Activated CD4-positive, alpha-beta T cell treated with anti-CD3 and anti-CD28 coated beads for 24 hours (primary cell): Measurements from ENCODE around the gene GEMIN2.
"Not testable (repeated sequence)": the region's sequence is repeated elsewhere in the genome, so short reads cannot be mapped to it uniquely, and the experiment has no call there.

Source experiments
- DNase-seq, 2 donors: peaks; one replicate each; pipeline ENCODE4 v3.0.0-alpha.2; 2020; ENCODE audit warnings: low read depth in 2 of 2

The GEMIN2 gene

DNA sequence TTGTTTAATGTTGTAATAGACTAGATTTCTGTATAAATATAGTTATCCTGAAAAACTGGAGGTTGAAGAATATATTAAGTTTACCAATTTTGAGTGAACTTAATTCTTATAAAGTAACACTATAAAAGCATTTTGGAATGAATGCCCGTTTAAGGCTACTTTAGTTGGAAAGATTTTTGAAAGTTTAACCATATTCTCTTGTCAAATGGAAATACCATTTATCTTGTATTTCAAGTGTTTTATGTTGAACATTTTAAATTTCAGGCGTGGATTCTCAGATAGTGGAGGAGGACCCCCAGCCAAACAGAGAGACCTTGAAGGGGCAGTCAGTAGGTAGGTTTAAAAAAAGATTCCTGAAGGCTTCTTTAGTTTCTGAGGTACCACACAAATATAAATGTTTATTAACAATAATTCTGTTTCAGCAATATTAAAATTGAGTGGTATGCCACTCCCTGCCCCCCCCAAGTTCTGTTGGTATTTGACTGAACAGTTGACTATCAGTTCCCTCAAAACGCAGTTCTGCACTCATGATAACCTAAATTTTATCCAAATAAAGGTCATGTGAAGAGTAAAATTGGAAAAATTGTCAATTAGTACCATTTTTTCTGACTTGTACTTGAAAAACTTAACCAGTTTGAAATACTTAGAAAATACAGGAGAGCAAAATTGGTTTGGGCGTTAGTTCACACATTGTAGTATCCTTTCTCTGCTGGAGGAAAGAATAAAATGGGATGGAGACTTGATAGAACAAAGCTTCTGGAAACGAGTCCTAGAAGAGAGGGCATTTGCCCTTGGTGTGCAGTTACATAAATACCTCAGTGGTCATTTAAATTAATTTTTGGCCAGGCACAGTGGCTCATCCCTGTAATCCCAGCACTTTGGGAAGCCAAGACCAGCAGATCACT lies 62.4 kb downstream of the GEMIN2 start:
- DNase-seq = no peak

DNA sequence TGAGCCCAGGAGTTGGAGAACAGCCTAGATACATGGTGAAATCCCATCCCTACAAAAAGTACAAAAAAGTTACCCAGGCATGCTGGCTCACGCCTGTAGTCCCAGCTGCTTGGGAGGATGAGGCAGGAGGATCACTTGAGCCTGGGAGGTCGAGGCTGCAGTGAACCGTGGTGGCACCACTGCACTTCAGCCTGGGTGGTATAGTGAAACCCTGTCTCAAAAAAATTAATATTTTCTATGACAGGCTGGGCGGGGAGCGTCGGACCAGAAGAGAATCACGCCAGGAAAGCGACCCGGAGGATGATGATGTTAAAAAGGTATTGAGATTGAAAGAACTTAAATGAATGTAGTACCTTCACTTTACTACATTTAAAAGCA lies 63.0 kb downstream of the GEMIN2 start:
- DNase-seq = no peak

DNA sequence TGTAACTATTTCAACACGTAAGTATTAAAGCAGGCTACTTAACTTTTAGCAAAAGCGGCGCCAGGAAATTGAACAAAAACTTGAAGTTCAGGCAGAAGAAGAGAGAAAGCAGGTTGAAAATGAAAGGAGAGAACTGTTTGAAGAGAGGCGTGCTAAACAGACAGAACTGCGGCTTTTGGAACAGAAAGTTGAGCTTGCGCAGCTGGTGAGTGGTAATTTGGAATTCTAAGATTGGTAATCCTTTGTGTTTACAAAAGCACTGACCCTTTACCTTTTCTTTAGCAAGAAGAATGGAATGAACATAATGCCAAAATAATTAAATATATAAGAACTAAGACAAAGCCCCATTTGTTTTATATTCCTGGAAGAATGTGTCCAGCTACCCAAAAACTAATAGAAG lies 64.9 kb downstream of the GEMIN2 start:
- DNase-seq = no peak

DNA sequence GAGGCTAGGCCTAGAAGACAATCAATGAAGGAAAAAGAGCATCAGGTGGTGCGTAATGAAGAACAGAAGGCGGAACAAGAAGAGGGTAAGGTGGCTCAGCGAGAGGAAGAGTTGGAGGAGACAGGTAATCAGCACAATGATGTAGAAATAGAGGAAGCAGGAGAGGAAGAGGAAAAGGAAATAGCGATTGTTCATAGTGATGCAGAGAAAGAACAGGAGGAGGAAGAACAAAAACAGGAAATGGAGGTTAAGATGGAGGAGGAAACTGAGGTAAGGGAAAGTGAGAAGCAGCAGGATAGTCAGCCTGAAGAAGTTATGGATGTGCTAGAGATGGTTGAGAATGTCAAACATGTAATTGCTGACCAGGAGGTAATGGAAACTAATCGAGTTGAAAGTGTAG lies 66.4 kb downstream of the GEMIN2 start:
- no peak for DNase-seq

DNA sequence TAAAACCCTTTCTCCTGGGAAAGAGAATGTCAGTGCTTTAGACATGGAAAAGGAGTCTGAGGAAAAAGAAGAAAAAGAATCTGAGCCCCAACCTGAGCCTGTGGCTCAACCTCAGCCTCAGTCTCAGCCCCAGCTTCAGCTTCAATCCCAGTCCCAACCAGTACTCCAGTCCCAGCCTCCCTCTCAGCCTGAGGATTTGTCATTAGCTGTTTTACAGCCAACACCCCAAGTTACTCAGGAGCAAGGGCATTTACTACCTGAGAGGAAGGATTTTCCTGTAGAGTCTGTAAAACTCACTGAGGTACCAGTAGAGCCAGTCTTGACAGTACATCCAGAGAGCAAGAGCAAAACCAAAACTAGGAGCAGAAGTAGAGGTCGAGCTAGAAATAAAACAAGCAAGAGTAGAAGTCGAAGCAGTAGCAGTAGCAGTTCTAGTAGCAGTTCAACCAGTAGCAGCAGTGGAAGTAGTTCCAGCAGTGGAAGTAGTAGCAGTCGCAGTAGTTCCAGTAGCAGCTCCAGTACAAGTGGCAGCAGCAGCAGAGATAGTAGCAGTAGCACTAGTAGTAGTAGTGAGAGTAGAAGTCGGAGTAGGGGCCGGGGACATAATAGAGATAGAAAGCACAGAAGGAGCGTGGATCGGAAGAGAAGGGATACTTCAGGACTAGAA lies 67.0 kb downstream of the GEMIN2 start:
- no peak for DNase-seq

DNA sequence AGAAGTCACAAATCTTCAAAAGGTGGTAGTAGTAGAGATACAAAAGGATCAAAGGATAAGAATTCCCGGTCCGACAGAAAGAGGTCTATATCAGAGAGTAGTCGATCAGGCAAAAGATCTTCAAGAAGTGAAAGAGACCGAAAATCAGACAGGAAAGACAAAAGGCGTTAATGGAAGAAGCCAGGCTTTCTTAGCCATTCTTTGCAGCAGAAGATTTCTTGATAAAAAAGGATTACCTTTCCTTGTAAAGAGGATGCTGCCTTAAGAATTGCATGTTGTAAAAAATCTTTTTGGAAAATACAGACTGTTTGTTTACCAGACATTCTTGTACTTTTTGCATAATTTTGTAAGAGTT lies 67.5 kb downstream of the GEMIN2 start:
- no peak for DNase-seq

DNA sequence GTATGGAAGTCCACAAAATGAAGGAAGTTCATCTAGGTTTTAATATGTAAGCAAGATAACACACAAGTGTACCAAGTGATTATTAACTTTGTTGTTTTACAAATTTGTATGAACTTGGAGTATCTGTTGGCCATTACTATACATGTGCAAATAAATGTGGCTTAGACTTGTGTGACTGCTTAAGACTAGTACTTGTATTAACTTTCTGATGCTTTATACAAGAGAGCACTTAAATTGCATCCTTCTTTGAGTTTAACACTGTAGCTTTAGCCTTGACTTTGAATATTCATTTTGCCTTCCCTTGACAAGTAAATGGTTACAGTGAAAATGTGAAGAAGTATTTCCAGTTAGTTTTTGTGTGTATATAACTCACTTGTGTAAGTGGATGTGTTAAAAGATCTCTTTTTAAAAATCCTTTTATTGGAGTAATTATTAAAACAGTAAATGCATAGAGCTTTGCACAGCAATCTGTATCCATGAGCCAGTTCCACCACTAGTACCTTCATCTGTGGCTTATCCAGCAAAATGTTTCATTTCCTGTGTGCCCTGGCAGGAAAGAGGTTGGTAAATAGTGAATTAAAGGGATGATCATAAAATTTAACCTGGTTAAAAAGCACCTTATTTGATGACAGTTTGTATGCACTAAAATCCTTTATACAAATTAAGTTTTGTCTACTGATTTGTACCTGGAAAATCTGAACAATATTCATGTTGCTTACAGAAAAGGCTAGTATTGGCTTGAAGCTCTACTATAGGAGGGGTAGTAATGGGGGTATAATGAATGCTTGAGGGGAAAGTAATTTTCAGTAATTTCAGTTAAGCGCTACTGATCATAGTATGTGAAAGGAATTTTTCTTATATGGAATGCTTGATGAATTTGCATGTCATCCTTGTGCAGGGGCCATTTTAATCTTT lies 68.9 kb downstream of the GEMIN2 start:
- DNase-seq = no peak

DNA sequence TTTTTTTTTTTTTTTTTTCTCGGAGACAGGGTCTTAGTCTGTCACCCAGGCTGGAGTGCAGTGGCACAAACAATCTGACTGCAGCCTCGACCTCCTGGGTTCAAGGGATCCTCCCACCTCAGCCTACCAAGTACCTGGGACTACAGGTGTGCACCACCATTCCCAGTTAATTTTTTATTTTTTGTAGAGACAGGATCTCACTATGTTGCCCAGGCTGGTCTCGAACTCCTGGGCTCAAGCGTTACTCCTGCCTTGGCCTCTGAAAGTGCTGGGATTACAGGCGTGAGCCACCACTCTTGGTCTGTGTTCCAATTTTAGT lies 69.5 kb downstream of the GEMIN2 start:
- not testable (repeated sequence) for DNase-seq

GRCh38 chr14:39184628-39185255 lies 70.6 kb downstream of the GEMIN2 start:
- no peak for DNase-seq

- no peak for DNase-seq
These were observed 71.3 kb downstream of the GEMIN2 start for GRCh38 chr14:39185256-39186049.
